ENCODE results near the gene PTPN23. TPM values are rescaled to one million over a fixed set of nuclear protein-coding genes. Genes with fewer than 3 reads are reported as not detected.

PTPN23 gene
- total and polyA plus RNA-seq, 2 donors, result 4.3 to 17.3 TPM

- WGBS, result 98% methylated on average over 6 of the region's 6 CpGs
- peaks cover 59 to 67% of the 10 kb centered on the region in 2 donors for H3K36me3 ChIP-seq (ENCODE audit: control insufficient read depth in 2 of 2, insufficient read depth in 2 of 2, low read length in 1 of 2)
- DNase-seq (ENCODE audit: low read depth in 6 of 9, low spot score in 9 of 9), result no peak
Observed at GRCh38 chr3:47427866-47428265, 47.0 kb downstream of the PTPN23 start.

GRCh38 chr3:47428662-47429061 lies 47.8 kb downstream of the PTPN23 start:
- DNase-seq (ENCODE audit: low read depth in 6 of 9, low spot score in 9 of 9), result no peak

More at GRCh38 chr3:47427866-47428265, 47.0 kb downstream of the PTPN23 start:
- no peaks in the 10 kb centered on the region for H3K9me3 ChIP-seq (ENCODE audit: control insufficient read depth in 2 of 2, insufficient read depth in 1 of 2, low read length in 1 of 2)
- no peak overlapping the region for H3K4me3 ChIP-seq (ENCODE audit: low read length in 2 of 2)
- no peaks in the 10 kb centered on the region for H3K27me3 ChIP-seq (ENCODE audit: control insufficient read depth in 2 of 2, insufficient read depth in 1 of 2, low read length in 1 of 2)
- no peak overlapping the region for H3K27ac ChIP-seq (ENCODE audit: low read depth in 1 of 2, low read length in 1 of 2)
- H3K4me1 ChIP-seq (ENCODE audit: control insufficient read depth in 2 of 2, insufficient read depth in 2 of 2, low read length in 2 of 2), result no peaks in the 10 kb centered on the region

GRCh38 chr3:47429476-47430270 lies 48.9 kb downstream of the PTPN23 start:
- Histone ChIP-seq H3K9me3 (ENCODE audit: control insufficient read depth in 2 of 2, insufficient read depth in 1 of 2, low read length in 1 of 2) (no peaks in the 10 kb centered on the region), H3K36me3 (ENCODE audit: control insufficient read depth in 2 of 2, insufficient read depth in 2 of 2, low read length in 1 of 2) (peaks cover 68 to 71% of the 10 kb centered on the region in 2 donors), H3K27me3 (ENCODE audit: control insufficient read depth in 2 of 2, insufficient read depth in 1 of 2, low read length in 1 of 2) (no peaks in the 10 kb centered on the region), H3K4me3 (ENCODE audit: low read length in 2 of 2) (no peak overlapping the region), H3K27ac (ENCODE audit: low read depth in 1 of 2, low read length in 1 of 2) (no peak overlapping the region), H3K4me1 (ENCODE audit: control insufficient read depth in 2 of 2, insufficient read depth in 2 of 2, low read length in 2 of 2) (no peaks in the 10 kb centered on the region)
- 98% methylated on average over 9 of the region's 9 CpGs for WGBS
- DNase-seq (ENCODE audit: low read depth in 6 of 9, low spot score in 9 of 9), result no peak

More at GRCh38 chr3:47428662-47429061, 47.8 kb downstream of the PTPN23 start:
- peak overlapping the region in 1 of 2 donors; percentile 48 for H3K27ac ChIP-seq (ENCODE audit: low read depth in 1 of 2, low read length in 1 of 2)
- H3K27me3 ChIP-seq (ENCODE audit: control insufficient read depth in 2 of 2, insufficient read depth in 1 of 2, low read length in 1 of 2), result no peaks in the 10 kb centered on the region
- no peaks in the 10 kb centered on the region for H3K9me3 ChIP-seq (ENCODE audit: control insufficient read depth in 2 of 2, insufficient read depth in 1 of 2, low read length in 1 of 2)
- WGBS, result 97% methylated on average over 6 of the region's 6 CpGs
- no peaks in the 10 kb centered on the region for H3K4me1 ChIP-seq (ENCODE audit: control insufficient read depth in 2 of 2, insufficient read depth in 2 of 2, low read length in 2 of 2)
- no peak overlapping the region for H3K4me3 ChIP-seq (ENCODE audit: low read length in 2 of 2)
- H3K36me3 ChIP-seq (ENCODE audit: control insufficient read depth in 2 of 2, insufficient read depth in 2 of 2, low read length in 1 of 2), result peaks cover 63 to 71% of the 10 kb centered on the region in 2 donors

GRCh38 chr3:47430606-47431005 lies 49.8 kb downstream of the PTPN23 start:
- H3K9me3 ChIP-seq (ENCODE audit: control insufficient read depth in 2 of 2, insufficient read depth in 1 of 2, low read length in 1 of 2), result no peaks in the 10 kb centered on the region
- WGBS, result 96% methylated on average over 7 of the region's 7 CpGs
- no peaks in the 10 kb centered on the region for H3K4me1 ChIP-seq (ENCODE audit: control insufficient read depth in 2 of 2, insufficient read depth in 2 of 2, low read length in 2 of 2)
- H3K27ac ChIP-seq (ENCODE audit: low read depth in 1 of 2, low read length in 1 of 2), result no peak overlapping the region
- H3K27me3 ChIP-seq (ENCODE audit: control insufficient read depth in 2 of 2, insufficient read depth in 1 of 2, low read length in 1 of 2), result no peaks in the 10 kb centered on the region
- peaks cover 67 to 72% of the 10 kb centered on the region in 2 donors for H3K36me3 ChIP-seq (ENCODE audit: control insufficient read depth in 2 of 2, insufficient read depth in 2 of 2, low read length in 1 of 2)
- no peak for DNase-seq (ENCODE audit: low read depth in 6 of 9, low spot score in 9 of 9)
- H3K4me3 ChIP-seq (ENCODE audit: low read length in 2 of 2), result no peak overlapping the region

GRCh38 chr3:47431225-47431624 lies 50.4 kb downstream of the PTPN23 start:
- WGBS, result 79% methylated on average over 3 of the region's 3 CpGs
- Histone ChIP-seq H3K4me3 (ENCODE audit: low read length in 2 of 2) (no peak overlapping the region), H3K4me1 (ENCODE audit: control insufficient read depth in 2 of 2, insufficient read depth in 2 of 2, low read length in 2 of 2) (no peaks in the 10 kb centered on the region), H3K27ac (ENCODE audit: low read depth in 1 of 2, low read length in 1 of 2) (no peak overlapping the region), H3K36me3 (ENCODE audit: control insufficient read depth in 2 of 2, insufficient read depth in 2 of 2, low read length in 1 of 2) (peaks cover 61 to 68% of the 10 kb centered on the region in 2 donors), H3K27me3 (ENCODE audit: control insufficient read depth in 2 of 2, insufficient read depth in 1 of 2, low read length in 1 of 2) (no peaks in the 10 kb centered on the region), H3K9me3 (ENCODE audit: control insufficient read depth in 2 of 2, insufficient read depth in 1 of 2, low read length in 1 of 2) (no peaks in the 10 kb centered on the region)
- DNase-seq (ENCODE audit: low read depth in 6 of 9, low spot score in 9 of 9), result no peak

- 98% methylated on average over 2 of the region's 2 CpGs for whole genome bisulfite sequencing
- Histone ChIP-seq H3K4me1 (ENCODE audit: control insufficient read depth in 2 of 2, insufficient read depth in 2 of 2, low read length in 2 of 2) (no peaks in the 10 kb centered on the region), H3K9me3 (ENCODE audit: control insufficient read depth in 2 of 2, insufficient read depth in 1 of 2, low read length in 1 of 2) (no peaks in the 10 kb centered on the region), H3K27ac (ENCODE audit: low read depth in 1 of 2, low read length in 1 of 2) (no peak overlapping the region), H3K36me3 (ENCODE audit: control insufficient read depth in 2 of 2, insufficient read depth in 2 of 2, low read length in 1 of 2) (peaks cover 48 to 61% of the 10 kb centered on the region in 2 donors), H3K27me3 (ENCODE audit: control insufficient read depth in 2 of 2, insufficient read depth in 1 of 2, low read length in 1 of 2) (no peaks in the 10 kb centered on the region), H3K4me3 (ENCODE audit: low read length in 2 of 2) (no peak overlapping the region)
- DNase-seq (ENCODE audit: low read depth in 6 of 9, low spot score in 9 of 9), result no peak
Observed at GRCh38 chr3:47432673-47433072, 51.9 kb downstream of the PTPN23 start.

GRCh38 chr3:47433796-47434195 lies 53.0 kb downstream of the PTPN23 start:
- no peaks in the 10 kb centered on the region for H3K4me1 ChIP-seq (ENCODE audit: control insufficient read depth in 2 of 2, insufficient read depth in 2 of 2, low read length in 2 of 2)
- H3K9me3 ChIP-seq (ENCODE audit: control insufficient read depth in 2 of 2, insufficient read depth in 1 of 2, low read length in 1 of 2), result no peaks in the 10 kb centered on the region
- no peak overlapping the region for H3K4me3 ChIP-seq (ENCODE audit: low read length in 2 of 2)
- H3K27me3 ChIP-seq (ENCODE audit: control insufficient read depth in 2 of 2, insufficient read depth in 1 of 2, low read length in 1 of 2), result no peaks in the 10 kb centered on the region
- H3K27ac ChIP-seq (ENCODE audit: low read depth in 1 of 2, low read length in 1 of 2), result no peak overlapping the region
- peaks cover 39 to 61% of the 10 kb centered on the region in 2 donors for H3K36me3 ChIP-seq (ENCODE audit: control insufficient read depth in 2 of 2, insufficient read depth in 2 of 2, low read length in 1 of 2)
- no peak for DNase-seq (ENCODE audit: low read depth in 6 of 9, low spot score in 9 of 9)
- WGBS, result 99% methylated on average over 3 of the region's 3 CpGs

GRCh38 chr3:47434849-47435248 lies 54.0 kb downstream of the PTPN23 start:
- Histone ChIP-seq H3K27ac (ENCODE audit: low read depth in 1 of 2, low read length in 1 of 2) (no peak overlapping the region), H3K4me3 (ENCODE audit: low read length in 2 of 2) (no peak overlapping the region), H3K36me3 (ENCODE audit: control insufficient read depth in 2 of 2, insufficient read depth in 2 of 2, low read length in 1 of 2) (peaks cover 41 to 66% of the 10 kb centered on the region in 2 donors), H3K9me3 (ENCODE audit: control insufficient read depth in 2 of 2, insufficient read depth in 1 of 2, low read length in 1 of 2) (no peaks in the 10 kb centered on the region), H3K27me3 (ENCODE audit: control insufficient read depth in 2 of 2, insufficient read depth in 1 of 2, low read length in 1 of 2) (no peaks in the 10 kb centered on the region), H3K4me1 (ENCODE audit: control insufficient read depth in 2 of 2, insufficient read depth in 2 of 2, low read length in 2 of 2) (no peaks in the 10 kb centered on the region)
- no peak for DNase-seq (ENCODE audit: low read depth in 6 of 9, low spot score in 9 of 9)
- 98% methylated on average over 4 of the region's 4 CpGs for WGBS

- H3K9me3 ChIP-seq (ENCODE audit: control insufficient read depth in 2 of 2, insufficient read depth in 1 of 2, low read length in 1 of 2), result no peaks in the 10 kb centered on the region
- H3K27me3 ChIP-seq (ENCODE audit: control insufficient read depth in 2 of 2, insufficient read depth in 1 of 2, low read length in 1 of 2), result no peaks in the 10 kb centered on the region
- no peak for DNase-seq (ENCODE audit: low read depth in 6 of 9, low spot score in 9 of 9)
- WGBS, result 98% methylated on average over 5 of the region's 5 CpGs
- H3K27ac ChIP-seq (ENCODE audit: low read depth in 1 of 2, low read length in 1 of 2), result no peak overlapping the region
- peaks cover 42 to 65% of the 10 kb centered on the region in 2 donors for H3K36me3 ChIP-seq (ENCODE audit: control insufficient read depth in 2 of 2, insufficient read depth in 2 of 2, low read length in 1 of 2)
- H3K4me1 ChIP-seq (ENCODE audit: control insufficient read depth in 2 of 2, insufficient read depth in 2 of 2, low read length in 2 of 2), result no peaks in the 10 kb centered on the region
- H3K4me3 ChIP-seq (ENCODE audit: low read length in 2 of 2), result no peak overlapping the region
Observed at GRCh38 chr3:47436180-47436579, 55.4 kb downstream of the PTPN23 start.

All from thymus (tissue), 11 donors.